Neural cell (in vitro differentiated cells): ENCODE data around the gene UPF1.

ENCODE experiments used
- CTCF ChIP-seq: fragments of 450-650 bp; IDR thresholded peaks from 2 replicates; pipeline ENCODE4 v1.5.1; 2014; ENCODE audit warnings: antibody characterized with exemption, mild to moderate bottlenecking, moderate library complexity; ENCODE audit not compliant: poor library complexity, severe bottlenecking
- EP300 ChIP-seq: fragments of 450-650 bp; conservative IDR thresholded peaks from 2 replicates; pipeline ENCODE4 v1.6.1; 2014; ENCODE audit warnings: antibody characterized with exemption, mild to moderate bottlenecking, moderate library complexity; ENCODE audit not compliant: poor library complexity, severe bottlenecking
- REST ChIP-seq: IDR thresholded peaks from 2 replicates; pipeline ENCODE4 v1.6.1; 2012; ENCODE audit warnings: borderline replicate concordance
- SMC3 ChIP-seq: fragments of 450-650 bp; conservative IDR thresholded peaks from 2 replicates; pipeline ENCODE4 v1.6.1; 2014; ENCODE audit warnings: antibody characterized with exemption, mild to moderate bottlenecking, moderate library complexity; ENCODE audit not compliant: poor library complexity
- TAF1 ChIP-seq: IDR thresholded peaks from 2 replicates; pipeline ENCODE4 v1.6.1; 2012; ENCODE audit warnings: low read depth

GRCh38 chr19:18802354-18802753 lies 29.4 kb upstream of the UPF1 start:
- no peak for TF ChIP-seq TAF1
- TF ChIP-seq REST = no peak
- TF ChIP-seq CTCF = no peak
- no peak for TF ChIP-seq SMC3
- no peak for TF ChIP-seq EP300
